Measurements from ENCODE around the gene SORCS3.
"Not testable (repeated sequence)": the region's sequence is repeated elsewhere in the genome, so short reads cannot be mapped to it uniquely, and the experiment has no call there.

Gene SORCS3

DNA sequence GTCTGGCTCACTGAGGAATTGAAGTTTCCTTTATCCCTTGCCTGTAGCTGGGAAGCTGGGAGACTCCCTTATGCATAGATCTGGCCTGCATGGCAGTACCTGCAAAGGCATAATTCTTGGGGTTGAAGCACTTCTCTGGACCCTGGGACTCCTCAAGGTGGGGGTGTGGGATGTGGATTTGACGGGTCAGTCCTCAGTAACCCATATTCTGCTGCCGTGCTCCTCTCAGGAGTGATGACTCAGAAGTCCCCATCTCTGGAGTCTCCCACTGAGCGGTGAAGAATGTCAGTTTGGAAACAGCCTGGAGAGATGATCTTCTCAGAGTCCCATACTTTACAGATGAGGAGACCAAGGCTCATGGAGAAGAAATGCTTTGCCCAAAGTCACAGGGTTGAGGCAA, 49.0 kb downstream of the SORCS3 start:
- no peak overlapping the region for H3K4me3 ChIP-seq (ENCODE audit: low read depth, low read length)
- TF ChIP-seq, protein P1, sequence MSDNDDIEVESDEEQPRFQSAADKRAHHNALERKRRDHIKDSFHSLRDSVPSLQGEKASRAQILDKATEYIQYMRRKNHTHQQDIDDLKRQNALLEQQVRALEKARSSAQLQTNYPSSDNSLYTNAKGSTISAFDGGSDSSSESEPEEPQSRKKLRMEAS (IDR thresholded peaks at IDR 0.05; ENCODE audit: low read depth, low read length): no peak
- TF ChIP-seq, protein P2, sequence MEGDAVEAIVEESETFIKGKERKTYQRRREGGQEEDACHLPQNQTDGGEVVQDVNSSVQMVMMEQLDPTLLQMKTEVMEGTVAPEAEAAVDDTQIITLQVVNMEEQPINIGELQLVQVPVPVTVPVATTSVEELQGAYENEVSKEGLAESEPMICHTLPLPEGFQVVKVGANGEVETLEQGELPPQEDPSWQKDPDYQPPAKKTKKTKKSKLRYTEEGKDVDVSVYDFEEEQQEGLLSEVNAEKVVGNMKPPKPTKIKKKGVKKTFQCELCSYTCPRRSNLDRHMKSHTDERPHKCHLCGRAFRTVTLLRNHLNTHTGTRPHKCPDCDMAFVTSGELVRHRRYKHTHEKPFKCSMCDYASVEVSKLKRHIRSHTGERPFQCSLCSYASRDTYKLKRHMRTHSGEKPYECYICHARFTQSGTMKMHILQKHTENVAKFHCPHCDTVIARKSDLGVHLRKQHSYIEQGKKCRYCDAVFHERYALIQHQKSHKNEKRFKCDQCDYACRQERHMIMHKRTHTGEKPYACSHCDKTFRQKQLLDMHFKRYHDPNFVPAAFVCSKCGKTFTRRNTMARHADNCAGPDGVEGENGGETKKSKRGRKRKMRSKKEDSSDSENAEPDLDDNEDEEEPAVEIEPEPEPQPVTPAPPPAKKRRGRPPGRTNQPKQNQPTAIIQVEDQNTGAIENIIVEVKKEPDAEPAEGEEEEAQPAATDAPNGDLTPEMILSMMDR (IDR thresholded peaks at IDR 0.05; ENCODE audit: low read depth, low read length): no peak
- TF ChIP-seq POLR2A (IDR thresholded peaks at IDR 0.05; ENCODE audit: extremely low read depth, insufficient read length): no peak
- no peak for TF ChIP-seq MYC (IDR thresholded peaks at IDR 0.05; ENCODE audit: low read depth, low read length)

GRCh38 chr10:104690959-104691358, 49.9 kb downstream of the SORCS3 start:
- H3K4me3 ChIP-seq (ENCODE audit: low read depth, low read length): no peak overlapping the region
- DNase-seq (ENCODE audit: low read depth): no peak
- TF ChIP-seq, protein P1 (IDR thresholded peaks at IDR 0.05; ENCODE audit: low read depth, low read length): no peak
- TF ChIP-seq, protein P2 (IDR thresholded peaks at IDR 0.05; ENCODE audit: low read depth, low read length): no peak
- TF ChIP-seq MYC (IDR thresholded peaks at IDR 0.05; ENCODE audit: low read depth, low read length) (no peak), POLR2A (IDR thresholded peaks at IDR 0.05; ENCODE audit: extremely low read depth, insufficient read length) (no peak)

More for the DNA sequence above, 49.0 kb downstream of the SORCS3 start:
- no peak for DNase-seq (ENCODE audit: low read depth)

DNA sequence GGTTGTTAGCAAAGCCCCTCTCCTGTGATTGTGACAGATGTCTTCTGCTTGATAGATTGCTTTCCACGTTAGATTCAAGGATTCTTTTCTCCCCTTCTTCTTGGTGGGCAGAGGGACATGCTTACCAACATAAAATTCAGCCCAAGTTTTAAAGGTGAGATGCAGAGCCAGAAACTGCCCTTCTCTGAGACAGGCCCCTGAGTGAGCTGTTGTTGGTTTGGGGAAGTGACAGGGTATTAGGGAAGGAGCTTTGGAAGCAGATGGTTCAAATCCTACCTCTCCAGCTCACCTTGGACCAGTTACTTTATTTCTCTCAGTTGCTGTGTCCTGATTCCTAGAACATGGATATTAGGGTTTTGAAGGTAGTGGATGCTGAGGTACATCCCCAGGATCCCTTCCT, 53.0 kb downstream of the SORCS3 start:
- no peak overlapping the region for H3K4me3 ChIP-seq (ENCODE audit: low read depth, low read length)
- no peak for DNase-seq (ENCODE audit: low read depth)
- no peak for TF ChIP-seq MYC (IDR thresholded peaks at IDR 0.05; ENCODE audit: low read depth, low read length)
- no peak for TF ChIP-seq POLR2A (IDR thresholded peaks at IDR 0.05; ENCODE audit: extremely low read depth, insufficient read length)
- TF ChIP-seq, protein P2 (IDR thresholded peaks at IDR 0.05; ENCODE audit: low read depth, low read length): no peak
- TF ChIP-seq, protein P1 (IDR thresholded peaks at IDR 0.05; ENCODE audit: low read depth, low read length): no peak

- H3K4me3 ChIP-seq (ENCODE audit: low read depth, low read length); DNase-seq (ENCODE audit: low read depth): not testable (repeated sequence)
Measured at GRCh38 chr10:104703262-104703661, 62.2 kb downstream of the SORCS3 start.

DNA sequence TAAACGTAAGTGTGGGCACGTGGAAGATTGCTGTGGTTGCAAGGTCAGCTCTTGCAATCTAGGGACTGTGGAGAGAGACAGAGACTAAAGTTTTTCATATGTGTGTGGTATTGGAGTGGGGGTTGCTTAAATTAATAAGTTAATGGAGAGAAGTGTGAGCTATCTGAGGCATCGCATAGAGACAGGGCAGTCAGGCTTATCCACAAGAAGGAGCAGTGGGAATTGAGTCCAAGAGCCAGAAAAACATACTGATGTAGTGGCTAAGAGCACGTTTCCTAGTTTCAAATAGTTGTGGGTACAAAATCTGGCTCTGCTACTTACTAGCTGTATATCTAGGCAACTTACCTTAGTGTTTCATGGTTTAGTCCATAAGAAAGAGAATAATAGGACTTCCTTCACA, 65.8 kb downstream of the SORCS3 start:
- H3K4me3 ChIP-seq (ENCODE audit: low read depth, low read length): no peak overlapping the region
- DNase-seq (ENCODE audit: low read depth): no peak
- TF ChIP-seq POLR2A (IDR thresholded peaks at IDR 0.05; ENCODE audit: extremely low read depth, insufficient read length) (no peak), MYC (IDR thresholded peaks at IDR 0.05; ENCODE audit: low read depth, low read length) (no peak)
- TF ChIP-seq, protein P2 (IDR thresholded peaks at IDR 0.05; ENCODE audit: low read depth, low read length): no peak
- TF ChIP-seq, protein P1 (IDR thresholded peaks at IDR 0.05; ENCODE audit: low read depth, low read length): no peak

DNA sequence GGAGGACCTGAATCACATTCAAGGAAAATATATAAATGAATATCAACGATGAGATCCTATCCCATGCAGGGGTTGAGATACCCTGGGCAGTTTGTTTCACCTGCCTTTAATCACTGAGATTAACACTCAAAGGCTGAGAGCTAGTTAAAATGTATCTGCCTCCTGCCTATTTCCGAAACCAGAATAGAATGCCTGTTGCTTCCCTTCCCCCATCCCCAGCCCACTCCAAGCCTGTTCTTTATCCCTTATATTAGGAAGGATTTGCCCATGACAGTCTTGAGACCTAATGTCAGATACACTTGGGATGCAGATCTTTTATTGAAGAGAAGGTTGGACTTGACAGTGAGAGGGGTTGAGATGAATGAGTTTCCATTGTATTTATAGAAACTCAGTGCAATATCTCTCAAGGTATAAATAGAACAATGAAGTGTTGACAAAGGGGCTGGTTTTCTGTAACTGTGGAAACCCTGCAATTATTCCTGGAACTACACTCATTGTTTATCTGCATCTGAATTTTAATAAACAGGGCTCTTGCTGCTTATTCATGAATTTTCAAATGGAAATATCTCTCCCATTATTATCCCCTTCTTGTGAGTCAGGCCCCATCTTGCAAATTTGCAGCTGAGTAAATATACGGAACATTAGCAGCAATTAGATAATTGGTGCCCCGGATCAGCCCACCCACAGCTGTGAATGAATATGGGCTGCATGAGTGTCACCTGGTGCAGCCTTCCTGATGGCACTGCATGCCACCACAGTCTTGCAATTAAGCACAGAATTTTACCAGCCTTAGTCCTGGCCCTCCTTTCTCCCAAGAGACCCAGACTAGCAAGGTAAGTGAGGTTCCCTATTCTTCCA, 66.7 kb downstream of the SORCS3 start:
- no peak for DNase-seq (ENCODE audit: low read depth)

More for the DNA sequence above, 66.7 kb downstream of the SORCS3 start:
- H3K4me3 ChIP-seq (ENCODE audit: low read depth, low read length): no peak overlapping the region
- TF ChIP-seq POLR2A (IDR thresholded peaks at IDR 0.05; ENCODE audit: extremely low read depth, insufficient read length) (no peak), MYC (IDR thresholded peaks at IDR 0.05; ENCODE audit: low read depth, low read length) (no peak)
- TF ChIP-seq, protein P2 (IDR thresholded peaks at IDR 0.05; ENCODE audit: low read depth, low read length): no peak
- TF ChIP-seq, protein P1 (IDR thresholded peaks at IDR 0.05; ENCODE audit: low read depth, low read length): no peak
